GM21447 (cell line): ENCODE measurements around the gene CYP2B6.
"Not testable (repeated sequence)": the region's sequence is repeated elsewhere in the genome, so short reads cannot be mapped to it uniquely, and the experiment has no call there.

Experiments used
- ATAC-seq: cut with Tn5 transposase; IDR thresholded peaks from one replicate; pipeline ENCODE4 v1.9.1; 2021; ENCODE audit not compliant: unreplicated experiment

Gene CYP2B6

DNA sequence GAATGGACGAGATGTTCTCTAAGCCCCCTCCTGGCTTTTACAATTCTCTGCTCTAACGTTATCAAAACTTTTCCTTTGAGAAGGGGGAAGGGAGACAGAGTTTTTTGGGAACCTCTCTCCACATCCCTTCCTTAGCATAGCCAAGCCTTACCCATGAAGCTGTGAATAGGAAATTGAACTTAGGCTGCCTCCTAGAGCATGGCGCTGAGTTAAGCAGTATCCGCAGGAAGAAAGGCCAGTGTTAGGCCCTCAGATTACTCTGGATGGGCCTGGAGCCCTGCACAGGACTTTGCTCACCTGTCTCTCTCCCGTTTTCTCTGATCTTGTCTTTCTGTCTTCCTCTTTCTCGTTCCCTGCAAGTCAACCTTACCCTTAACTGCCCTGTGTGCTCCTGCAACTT, 39.6 kb downstream of the CYP2B6 start:
- ATAC-seq, result no peak

DNA sequence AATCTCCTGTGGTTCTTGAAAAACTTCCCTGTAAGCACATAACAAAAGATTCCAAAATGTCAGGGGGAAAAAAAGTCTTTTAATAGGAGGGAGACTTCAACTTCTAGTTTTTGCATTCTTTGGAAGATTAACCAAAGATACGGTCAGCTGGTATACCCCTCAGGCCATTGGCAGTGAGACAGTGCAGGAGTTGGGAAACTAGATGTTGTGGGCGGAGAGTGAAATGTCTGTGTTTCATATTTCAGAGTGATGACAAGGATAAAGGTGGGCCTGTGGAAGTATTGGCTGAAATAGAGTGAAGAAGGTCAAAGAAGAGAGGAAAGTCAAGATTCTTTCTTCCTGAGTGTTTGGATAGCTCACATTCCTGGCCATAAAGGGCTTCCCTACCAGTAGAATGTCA, 40.8 kb downstream of the CYP2B6 start:
- no peak for ATAC-seq

DNA sequence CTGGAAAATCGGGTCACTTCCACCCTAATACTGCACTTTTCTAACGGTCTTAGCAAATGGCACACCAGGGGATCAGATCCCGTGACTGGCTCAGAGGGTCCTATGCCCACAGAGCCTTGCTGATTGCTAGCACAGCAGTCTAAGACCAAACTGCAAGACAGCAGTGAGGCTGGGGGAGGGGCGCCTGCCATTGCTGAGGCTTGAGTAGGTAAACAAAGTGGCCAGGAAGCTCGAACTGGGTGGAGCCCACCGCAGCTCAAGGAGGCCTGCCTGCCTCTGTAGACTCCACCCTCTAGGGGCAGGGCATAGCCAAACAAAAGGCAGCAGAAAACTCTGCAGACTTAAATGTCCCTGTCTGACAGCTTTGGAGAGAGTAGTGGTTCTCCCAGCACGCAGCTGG, 42.2 kb downstream of the CYP2B6 start:
- not testable (repeated sequence) for ATAC-seq

DNA sequence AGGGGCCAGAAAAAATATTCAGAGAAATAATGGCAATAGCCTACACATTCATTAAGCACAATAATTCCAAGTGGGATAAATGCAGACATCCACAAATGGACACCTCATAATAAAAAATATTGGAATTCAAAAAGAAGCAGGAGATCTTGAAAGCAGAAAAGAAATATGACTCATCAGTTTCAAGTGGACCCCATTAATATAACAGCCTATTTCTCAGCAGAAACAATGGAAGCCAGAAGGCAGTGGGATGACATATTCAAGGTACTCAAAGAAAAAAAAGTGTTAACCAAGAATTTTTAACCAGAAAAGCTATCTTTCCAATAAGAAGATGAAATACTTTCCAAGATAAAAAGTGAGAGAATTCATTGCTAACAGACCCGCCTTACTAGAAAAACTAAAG, 48.7 kb downstream of the CYP2B6 start:
- ATAC-seq, result no peak

DNA sequence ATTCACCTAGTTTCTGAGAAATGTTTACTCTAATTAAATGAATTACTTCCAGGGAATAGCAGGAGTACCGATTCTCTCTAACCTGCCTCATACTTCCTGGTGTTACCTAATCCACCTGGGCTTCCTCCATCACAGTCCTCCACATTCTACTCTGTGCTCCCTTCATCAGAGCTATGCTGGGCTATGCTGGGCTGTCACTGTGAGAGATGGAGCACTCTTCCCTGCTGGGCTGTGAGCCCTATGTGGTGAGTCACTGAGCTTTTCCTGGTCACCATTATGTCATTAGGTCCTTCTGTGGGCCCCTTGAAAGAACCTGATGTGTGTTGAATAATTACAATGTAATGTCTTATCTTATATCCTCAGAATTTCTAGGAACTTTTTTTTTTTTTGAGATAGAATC, 54.0 kb downstream of the CYP2B6 start:
- ATAC-seq, result not testable (repeated sequence)

DNA sequence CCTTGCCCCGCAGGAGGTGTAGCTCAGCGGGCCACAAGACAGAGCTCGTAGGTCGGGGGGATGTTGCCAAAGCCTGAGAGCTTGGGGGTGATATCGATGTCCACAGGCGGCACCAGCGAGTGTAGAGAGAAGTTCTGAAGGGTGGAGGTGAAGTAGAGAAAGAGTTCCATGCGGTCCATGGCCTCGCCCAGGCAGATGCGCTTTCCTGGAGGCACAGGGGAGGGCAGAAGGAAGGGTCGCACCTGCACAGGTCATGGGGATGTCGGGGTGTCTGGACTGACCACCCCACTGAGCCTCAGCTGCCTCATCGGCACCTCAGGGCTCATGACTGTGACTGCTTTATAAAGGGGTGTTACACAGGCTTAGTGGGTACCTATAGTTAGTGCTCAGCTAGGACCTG, 59.3 kb downstream of the CYP2B6 start:
- no peak for ATAC-seq

DNA sequence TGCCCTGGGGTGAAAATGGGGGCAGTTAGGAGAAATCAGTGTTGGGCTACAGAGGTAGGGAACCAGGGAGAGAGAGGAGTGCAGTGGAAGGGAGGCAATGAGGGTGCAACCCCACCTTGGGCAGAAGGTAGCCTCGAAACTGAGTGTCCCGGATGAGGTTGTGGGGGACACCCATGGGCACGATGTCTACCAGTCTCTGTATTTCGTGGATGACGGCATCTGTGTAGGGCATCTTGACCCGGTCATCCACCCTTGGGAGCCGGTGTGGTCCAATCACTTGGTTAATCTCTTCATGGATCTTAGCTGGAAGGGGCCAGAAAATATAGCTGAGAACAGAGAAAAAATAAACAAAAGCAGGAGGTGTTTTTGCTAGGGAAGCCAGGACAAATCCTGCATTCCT, 61.1 kb downstream of the CYP2B6 start:
- not testable (repeated sequence) for ATAC-seq

DNA sequence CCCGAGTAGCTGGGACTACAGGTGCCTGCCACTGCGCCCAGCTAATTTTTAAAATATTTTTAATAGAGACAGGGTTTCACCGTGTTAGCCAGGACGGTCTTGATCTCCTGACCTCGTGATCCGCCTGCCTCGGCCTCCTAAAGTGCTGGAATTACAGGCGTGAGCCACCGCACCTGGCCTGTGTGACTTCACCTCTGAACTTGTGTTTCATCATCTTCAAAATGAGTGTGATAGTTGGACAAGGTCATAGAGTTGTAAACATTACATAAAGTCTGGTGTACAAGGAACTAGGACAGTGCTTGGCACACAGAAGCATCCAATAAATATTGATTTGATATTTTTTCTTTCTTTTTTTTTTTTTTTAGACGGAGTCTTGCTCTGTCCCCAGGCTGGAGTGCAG, 62.2 kb downstream of the CYP2B6 start:
- ATAC-seq, result not testable (repeated sequence)

DNA sequence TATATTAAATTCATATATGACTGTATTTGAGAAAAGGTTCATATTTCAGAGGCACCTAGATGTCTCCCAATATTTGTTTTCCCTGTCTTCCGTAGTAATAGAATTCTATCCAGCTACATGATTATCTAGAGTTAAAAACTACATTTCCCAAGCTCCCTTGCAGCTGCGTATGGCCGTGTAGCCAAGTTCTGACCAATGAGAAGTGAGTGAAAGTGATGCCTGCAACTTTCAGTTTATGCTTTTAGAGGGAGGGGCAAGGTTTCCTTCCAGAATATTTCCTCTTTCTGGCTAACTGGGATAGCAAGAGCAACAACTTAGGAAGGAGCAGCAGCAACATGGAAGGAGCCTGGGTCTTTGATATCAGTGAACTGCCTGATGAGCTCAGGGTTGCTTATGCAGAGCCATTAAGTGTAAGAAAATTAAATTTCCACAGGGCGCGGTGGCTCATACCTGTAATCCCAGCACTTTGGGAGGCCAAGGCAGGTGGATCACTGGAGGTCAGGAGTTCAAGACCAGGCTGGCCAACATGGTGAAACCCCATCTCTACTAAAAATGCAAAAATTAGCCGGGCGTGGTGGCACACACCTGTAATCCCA, 74.0 kb downstream of the CYP2B6 start:
- ATAC-seq, result no peak
